HEK293T (cell line): Measurements from ENCODE around the gene LAYN.

Experiments used
- ARNT ChIP-seq: fragments of 450-650 bp; IDR thresholded peaks from 2 replicates; pipeline ENCODE4 v1.6.1; 2017; ENCODE audit warnings: mild to moderate bottlenecking
- BHLHE40 ChIP-seq: fragments of 450-650 bp; IDR thresholded peaks from 2 replicates; pipeline ENCODE4 v1.6.1; 2016; ENCODE audit warnings: mild to moderate bottlenecking, moderate library complexity, borderline replicate concordance
- ELF4 ChIP-seq: fragments of 450-650 bp; IDR thresholded peaks from 2 replicates; pipeline ENCODE4 v1.6.1; 2017; ENCODE audit warnings: antibody characterized with exemption
- FOXA1 ChIP-seq: fragments of 450-650 bp; IDR thresholded peaks from 2 replicates; pipeline ENCODE4 v1.6.1; 2016; ENCODE audit warnings: mild to moderate bottlenecking
- FOXK2 ChIP-seq: fragments of 450-650 bp; IDR thresholded peaks from 2 replicates; pipeline ENCODE4 v1.6.1; 2016; ENCODE audit warnings: mild to moderate bottlenecking
- FOXM1 ChIP-seq: fragments of 450-650 bp; IDR thresholded peaks from 2 replicates; pipeline ENCODE4 v1.6.1; 2017; ENCODE audit warnings: mild to moderate bottlenecking, borderline replicate concordance
- HDGF ChIP-seq: fragments of 450-650 bp; IDR thresholded peaks from 2 replicates; pipeline ENCODE4 v1.6.1; 2017; ENCODE audit warnings: antibody characterized with exemption, borderline replicate concordance
- NFRKB ChIP-seq: fragments of 450-650 bp; IDR thresholded peaks from 2 replicates; pipeline ENCODE4 v1.6.1; 2016; ENCODE audit warnings: mild to moderate bottlenecking, moderate library complexity
- SUZ12 ChIP-seq: fragments of 450-650 bp; IDR thresholded peaks from 2 replicates; pipeline ENCODE4 v1.6.1; 2016; ENCODE audit warnings: mild to moderate bottlenecking
- TARDBP ChIP-seq: fragments of 450-650 bp; IDR thresholded peaks from 2 replicates; pipeline ENCODE4 v1.6.1; 2016
- ZNF384 ChIP-seq: fragments of 450-650 bp; IDR thresholded peaks from 2 replicates; pipeline ENCODE4 v1.6.1; 2016
- TF ChIP-seq, protein P1 (sequence below): fragments of 450-650 bp; IDR thresholded peaks from 2 replicates; pipeline ENCODE4 v1.6.1; 2016

GRCh38 chr11:111537336-111537860 lies 3.1 kb upstream of the LAYN start:
- TF ChIP-seq SUZ12 (no peak), HDGF (no peak), TARDBP (no peak), FOXK2 (no peak), BHLHE40 (no peak), FOXA1 (no peak), ELF4 (no peak), FOXM1 (no peak), NFRKB (no peak), ZNF384 (no peak), ARNT (no peak)
- TF ChIP-seq, protein P1, sequence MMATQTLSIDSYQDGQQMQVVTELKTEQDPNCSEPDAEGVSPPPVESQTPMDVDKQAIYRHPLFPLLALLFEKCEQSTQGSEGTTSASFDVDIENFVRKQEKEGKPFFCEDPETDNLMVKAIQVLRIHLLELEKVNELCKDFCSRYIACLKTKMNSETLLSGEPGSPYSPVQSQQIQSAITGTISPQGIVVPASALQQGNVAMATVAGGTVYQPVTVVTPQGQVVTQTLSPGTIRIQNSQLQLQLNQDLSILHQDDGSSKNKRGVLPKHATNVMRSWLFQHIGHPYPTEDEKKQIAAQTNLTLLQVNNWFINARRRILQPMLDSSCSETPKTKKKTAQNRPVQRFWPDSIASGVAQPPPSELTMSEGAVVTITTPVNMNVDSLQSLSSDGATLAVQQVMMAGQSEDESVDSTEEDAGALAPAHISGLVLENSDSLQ, result no peak
